GM19025 (cell line): ENCODE results near the gene RPRD1A.
"Not testable (repeated sequence)": the region's sequence is repeated elsewhere in the genome, so short reads cannot be mapped to it uniquely, and the experiment has no call there.

Source experiments
- ATAC-seq: cut with Tn5 transposase; IDR thresholded peaks from one replicate; pipeline ENCODE4 v1.9.1; 2021; ENCODE audit warnings: mild to moderate bottlenecking, low read depth, moderate library complexity; ENCODE audit not compliant: unreplicated experiment

The RPRD1A gene

GRCh38 chr18:36067055-36067957 lies at the start of gene RPRD1A:
TSS of gene RPRD1A (minus strand) at chr18:36067559. CDS start at chr18:36067404, 155 bp downstream.
- ATAC-seq: peak; percentile 91

GRCh38 chr18:36116771-36117170 lies 49.4 kb upstream of the RPRD1A start:
- ATAC-seq: not testable (repeated sequence)

- no peak for ATAC-seq
Observed at GRCh38 chr18:36114738-36115137, 47.4 kb upstream of the RPRD1A start.

GRCh38 chr18:36114251-36114650 lies 46.9 kb upstream of the RPRD1A start:
- no peak for ATAC-seq

GRCh38 chr18:36112302-36112701 lies 44.9 kb upstream of the RPRD1A start:
- ATAC-seq: no peak

GRCh38 chr18:36109737-36110136 lies 42.4 kb upstream of the RPRD1A start:
- no peak for ATAC-seq

GRCh38 chr18:36108601-36109000 lies 41.2 kb upstream of the RPRD1A start:
- ATAC-seq: no peak

GRCh38 chr18:36108196-36108595 lies 40.8 kb upstream of the RPRD1A start:
- no peak for ATAC-seq

GRCh38 chr18:36107477-36107876 lies 40.1 kb upstream of the RPRD1A start:
- no peak for ATAC-seq

- ATAC-seq: no peak
Observed at GRCh38 chr18:36104749-36105148, 37.4 kb upstream of the RPRD1A start.

- ATAC-seq: no peak
Observed at GRCh38 chr18:36101943-36102342, 34.6 kb upstream of the RPRD1A start.

GRCh38 chr18:36099311-36099710 lies 32.0 kb upstream of the RPRD1A start:
- ATAC-seq: no peak

GRCh38 chr18:36096955-36097354 lies 29.6 kb upstream of the RPRD1A start:
- no peak for ATAC-seq

- no peak for ATAC-seq
Observed at GRCh38 chr18:36095936-36096519, 28.7 kb upstream of the RPRD1A start.

GRCh38 chr18:36094431-36094830 lies 27.1 kb upstream of the RPRD1A start:
- no peak for ATAC-seq

GRCh38 chr18:36092116-36092515 lies 24.8 kb upstream of the RPRD1A start:
- not testable (repeated sequence) for ATAC-seq

GRCh38 chr18:36089001-36089400 lies 21.6 kb upstream of the RPRD1A start:
- ATAC-seq: no peak

- ATAC-seq: no peak
Observed at GRCh38 chr18:36088256-36088655, 20.9 kb upstream of the RPRD1A start.

- ATAC-seq: no peak
Observed at GRCh38 chr18:36086186-36086585, 18.8 kb upstream of the RPRD1A start.

- ATAC-seq: no peak
Observed at GRCh38 chr18:36085195-36085594, 17.8 kb upstream of the RPRD1A start.

- no peak for ATAC-seq
Observed at GRCh38 chr18:36083729-36084128, 16.4 kb upstream of the RPRD1A start.

- not testable (repeated sequence) for ATAC-seq
Observed at GRCh38 chr18:36081118-36081517, 13.8 kb upstream of the RPRD1A start.
